Measurements from ENCODE around the gene ELOA. TPM values are rescaled to one million over a fixed set of nuclear protein-coding genes. Genes with fewer than 3 reads are reported as not detected.

ELOA gene
- total and polyA plus RNA-seq, 2 of the 13 experiments (the other 11 are each of a cell fraction or from before 2014, with no cell fraction given) = 14.2 to 28.5 TPM

GRCh38 chr1:23741609-23742008, 1.7 kb upstream of the ELOA start:
- DNase-seq (ENCODE audit: low spot score) = no peak
- TF ChIP-seq NR2F2 (IDR thresholded peaks at IDR 0.05; ENCODE audit: borderline replicate concordance, low read depth) (no peak), ERF (CRISPR knock-in tag; IDR thresholded peaks at IDR 0.05) (no peak), SRSF9 (IDR thresholded peaks at IDR 0.05; ENCODE audit: borderline replicate concordance, insufficient read depth, low read depth, low read length, poor library complexity, severe bottlenecking) (no peak), GFI1 (CRISPR knock-in tag; IDR thresholded peaks at IDR 0.05; ENCODE audit: borderline replicate concordance) (no peak), ZNF672 (CRISPR knock-in tag; IDR thresholded peaks at IDR 0.05) (no peak)
- no peak overlapping the region for H3K4me3 ChIP-seq (replicated peaks in 1 of 3; ENCODE audit: insufficient read depth in 1 of 3, low read depth in 2 of 3, low read length in 3 of 3)
- intact Hi-C loops (cut with micrococcal nuclease; ENCODE audit: unreplicated experiment) = loop anchor here (10.0 kb wide), 1 partner anchor 187 kb away; the partner anchor contains the start of gene ID3
- no peak overlapping the region for H3K9ac ChIP-seq (ENCODE audit: insufficient read depth, low read depth, low read length)
- H3K4me1 ChIP-seq (ENCODE audit: insufficient read depth, low read length) = peaks cover 26% of the 10 kb centered on the region
- ATAC-seq = no peak
- in situ Hi-C loops (cut with HindIII; ENCODE audit: extremely low pct_ligation_motif_present, low pct_unique_long_range_greater_than_20kb) = no loop called here
- H3K79me2 ChIP-seq (ENCODE audit: insufficient read depth, low read length) = peaks cover 30% of the 10 kb centered on the region
- CTCF ChIA-PET (ENCODE audit: low intra/inter-chr PET ratio, low total read pairs) = no interaction called here
- no peaks in the 10 kb centered on the region; a peak in 1 of 5 replicates for H3K27me3 ChIP-seq (ENCODE audit: control insufficient read depth in 1 of 2, insufficient read depth in 2 of 2, low read length in 2 of 2)
- no peak overlapping the region for H2AFZ ChIP-seq (ENCODE audit: low read length)
- no peak overlapping the region for H3K27ac ChIP-seq (ENCODE audit: extremely low read length, insufficient read depth, low read length)
- no peak for FAIRE-seq
- H3K36me3 ChIP-seq (replicated peaks in 1 of 2; ENCODE audit: control insufficient read depth in 1 of 2, insufficient read depth in 2 of 2, low read length in 2 of 2) = peaks cover under 1 to 5% of the 10 kb centered on the region in 2 experiments; a peak in 1 of 5 replicates
- H4K20me1 ChIP-seq (ENCODE audit: insufficient read depth, low read length) = peaks cover 8% of the 10 kb centered on the region
- H3K4me2 ChIP-seq (ENCODE audit: low read depth, low read length) = no peak overlapping the region
- BruUV-seq (replicated peaks) = no TSS peak
- POLR2A ChIA-PET = no interaction called here
- WGBS (ENCODE audit: low lambda C conversion rate) = 91% methylated on average over 5 of the region's 5 CpGs
- no peaks in the 10 kb centered on the region for H3K9me3 ChIP-seq (ENCODE audit: low read length)

DNA sequence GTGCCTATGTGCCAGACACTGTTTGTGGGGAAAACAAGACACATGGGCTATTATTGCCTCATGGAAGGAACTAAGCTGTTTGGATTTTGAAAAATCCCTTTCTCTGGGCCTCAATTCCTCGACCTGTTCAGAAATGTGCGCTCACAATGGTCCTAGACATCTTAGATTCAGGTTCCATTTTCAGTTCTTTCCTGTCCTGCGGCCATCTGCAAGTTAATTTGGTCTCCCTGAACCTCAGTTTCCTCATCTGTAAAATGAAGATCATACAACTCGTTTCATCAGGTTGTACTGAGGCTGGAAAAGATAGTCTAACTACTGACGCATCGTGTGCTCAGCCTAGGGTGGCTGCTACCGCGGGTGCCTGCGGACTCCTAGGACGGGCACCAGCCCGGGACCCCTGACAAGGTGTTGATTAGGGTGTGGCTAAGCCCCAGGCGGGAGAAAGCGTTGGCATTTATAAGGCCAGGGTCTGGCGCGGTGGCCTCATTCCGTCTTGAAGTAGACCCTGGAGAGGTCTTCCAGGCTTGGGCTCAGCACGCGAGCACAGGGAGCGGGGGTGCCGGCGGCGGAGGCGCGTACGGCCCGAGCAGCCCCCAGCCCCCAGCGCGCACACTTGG, 493 bp upstream of the ELOA start:
- peaks cover 42% of the 10 kb centered on the region for H3K79me2 ChIP-seq (ENCODE audit: insufficient read depth, low read length)
- peaks cover 37% of the 10 kb centered on the region for H3K4me1 ChIP-seq (ENCODE audit: insufficient read depth, low read length)
- H4K20me1 ChIP-seq (ENCODE audit: insufficient read depth, low read length) = peaks cover 8% of the 10 kb centered on the region
- BruUV-seq (replicated peaks) = TSS peak; percentile 87
- H3K27ac ChIP-seq (ENCODE audit: extremely low read length, insufficient read depth, low read length) = peak overlapping the region; percentile 79
- H3K36me3 ChIP-seq (replicated peaks in 1 of 2; ENCODE audit: control insufficient read depth in 1 of 2, insufficient read depth in 2 of 2, low read length in 2 of 2) = peaks cover 2 to 12% of the 10 kb centered on the region in 2 experiments; a peak in 1 of 5 replicates
- H2AFZ ChIP-seq (ENCODE audit: low read length) = no peak overlapping the region
- ChIA-PET POLR2A (interaction anchor here (0.9 to 4.5 kb wide), 5 partner anchors 15 to 51 kb away, joined by 4 to 42 read pairs (median 18); partner anchors contain the start of genes PITHD1 and RPL11), CTCF (ENCODE audit: low intra/inter-chr PET ratio, low total read pairs) (no interaction called here)
- no peaks in the 10 kb centered on the region; a peak in 1 of 5 replicates for H3K27me3 ChIP-seq (ENCODE audit: control insufficient read depth in 1 of 2, insufficient read depth in 2 of 2, low read length in 2 of 2)
- H3K4me2 ChIP-seq (ENCODE audit: low read depth, low read length) = peak overlapping the region; percentile 92
- intact Hi-C loops (cut with micrococcal nuclease; ENCODE audit: unreplicated experiment) (loop anchor here (10.0 kb wide), 1 partner anchor 188 kb away; the partner anchor contains the start of gene ID3), in situ Hi-C loops (cut with HindIII; ENCODE audit: extremely low pct_ligation_motif_present, low pct_unique_long_range_greater_than_20kb) (no loop called here)
- DNase-seq (ENCODE audit: low spot score) (no peak), FAIRE-seq (no peak), ATAC-seq (peak; percentile 68)
- no peaks in the 10 kb centered on the region for H3K9me3 ChIP-seq (ENCODE audit: low read length)
- H3K4me3 ChIP-seq (replicated peaks in 1 of 3; ENCODE audit: insufficient read depth in 1 of 3, low read depth in 2 of 3, low read length in 3 of 3) = peak overlapping the region; percentile 81 to 98 (median 93)
- WGBS (ENCODE audit: low lambda C conversion rate) = 25% methylated on average over 11 of the region's 28 CpGs
- peak overlapping the region; percentile 89 for H3K9ac ChIP-seq (ENCODE audit: insufficient read depth, low read depth, low read length)
- TF ChIP-seq ZBTB39 (CRISPR knock-in tag; IDR thresholded peaks at IDR 0.05) (0 out of 2 replicates have a peak, but pooled peaks have one; percentile 14), ARID2 (CRISPR knock-in tag; IDR thresholded peaks at IDR 0.05; ENCODE audit: borderline replicate concordance) (0 out of 2 replicates have a peak, but pooled peaks have one; percentile 25), FOSL1 (CRISPR knock-in tag; IDR thresholded peaks at IDR 0.05; ENCODE audit: borderline replicate concordance) (no peak), ZFP36L2 (CRISPR knock-in tag; IDR thresholded peaks at IDR 0.05) (no peak), FIP1L1 (IDR thresholded peaks at IDR 0.05; ENCODE audit: borderline replicate concordance, insufficient read depth, low read depth, low read length) (no peak)
- TF ChIP-seq, protein P1, sequence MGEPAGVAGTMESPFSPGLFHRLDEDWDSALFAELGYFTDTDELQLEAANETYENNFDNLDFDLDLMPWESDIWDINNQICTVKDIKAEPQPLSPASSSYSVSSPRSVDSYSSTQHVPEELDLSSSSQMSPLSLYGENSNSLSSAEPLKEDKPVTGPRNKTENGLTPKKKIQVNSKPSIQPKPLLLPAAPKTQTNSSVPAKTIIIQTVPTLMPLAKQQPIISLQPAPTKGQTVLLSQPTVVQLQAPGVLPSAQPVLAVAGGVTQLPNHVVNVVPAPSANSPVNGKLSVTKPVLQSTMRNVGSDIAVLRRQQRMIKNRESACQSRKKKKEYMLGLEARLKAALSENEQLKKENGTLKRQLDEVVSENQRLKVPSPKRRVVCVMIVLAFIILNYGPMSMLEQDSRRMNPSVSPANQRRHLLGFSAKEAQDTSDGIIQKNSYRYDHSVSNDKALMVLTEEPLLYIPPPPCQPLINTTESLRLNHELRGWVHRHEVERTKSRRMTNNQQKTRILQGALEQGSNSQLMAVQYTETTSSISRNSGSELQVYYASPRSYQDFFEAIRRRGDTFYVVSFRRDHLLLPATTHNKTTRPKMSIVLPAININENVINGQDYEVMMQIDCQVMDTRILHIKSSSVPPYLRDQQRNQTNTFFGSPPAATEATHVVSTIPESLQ (CRISPR knock-in tag; conservative IDR thresholded peaks at IDR 0.05) = no peak
